HG02840 (cell line): ENCODE results near the gene CREB5.

ENCODE experiments used
- ATAC-seq: cut with Tn5 transposase; IDR thresholded peaks from one replicate; pipeline ENCODE4 v1.9.1; 2021; ENCODE audit warnings: mild to moderate bottlenecking, moderate library complexity, moderate number of reproducible peaks; ENCODE audit not compliant: unreplicated experiment, low FRiP score

The CREB5 gene

DNA sequence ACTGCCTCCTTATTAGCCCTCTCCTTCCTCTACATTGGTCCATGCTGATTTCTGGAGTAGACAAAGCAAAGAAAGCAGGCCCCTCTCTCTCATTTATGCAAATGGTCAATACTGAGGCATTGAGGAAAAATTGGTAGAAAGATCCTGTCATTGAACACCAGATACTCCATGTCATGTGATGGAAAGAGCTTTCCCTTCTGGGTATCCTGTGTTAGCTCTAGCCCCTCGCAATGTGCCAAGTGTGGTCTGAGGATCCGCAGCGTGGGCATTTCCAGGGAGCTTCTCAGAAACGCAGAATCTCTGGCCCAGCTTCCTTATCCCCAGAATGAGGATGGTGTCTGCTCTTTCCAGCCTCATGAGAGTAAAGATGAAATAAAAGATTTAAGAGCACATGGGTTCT is 159.1 kb downstream of the CREB5 start:
- ATAC-seq: no peak

DNA sequence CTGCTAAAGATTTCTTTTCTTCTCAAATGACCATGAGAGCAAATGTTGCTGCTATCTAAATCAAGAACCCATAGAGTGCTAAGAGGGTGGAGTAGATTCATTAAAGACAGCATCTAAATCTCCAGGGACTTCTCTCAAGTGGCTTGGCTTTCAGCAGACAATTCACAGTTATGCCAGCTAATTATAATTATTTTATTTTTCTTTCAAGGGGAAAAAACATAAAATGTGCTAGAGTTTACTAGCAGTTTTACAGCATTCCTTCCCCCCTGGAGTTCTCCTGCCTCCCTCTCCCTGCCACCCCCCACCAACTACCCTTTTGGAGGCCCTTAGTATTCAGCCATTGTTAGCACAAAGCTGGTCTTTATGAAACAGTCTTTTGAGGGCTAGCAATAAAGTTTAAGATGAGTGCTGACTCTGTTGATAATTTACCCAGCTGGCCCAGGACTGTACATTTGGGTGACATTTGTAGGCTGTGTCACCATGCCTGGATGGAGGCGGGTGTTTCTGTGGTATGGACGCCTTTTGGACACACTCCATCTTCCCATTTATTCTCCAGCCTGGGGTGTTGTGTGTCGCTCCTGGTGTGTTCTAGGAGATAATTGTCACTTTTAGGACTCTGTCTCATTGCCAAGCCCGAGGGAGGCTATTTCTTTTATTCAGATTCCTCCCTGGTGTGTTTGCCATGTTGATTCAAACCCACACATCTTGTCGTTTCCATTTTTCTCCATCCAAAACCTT is 160.2 kb downstream of the CREB5 start:
- no peak for ATAC-seq

GRCh38 chr7:28573059-28573553 is 160.8 kb downstream of the CREB5 start:
- no peak for ATAC-seq

DNA sequence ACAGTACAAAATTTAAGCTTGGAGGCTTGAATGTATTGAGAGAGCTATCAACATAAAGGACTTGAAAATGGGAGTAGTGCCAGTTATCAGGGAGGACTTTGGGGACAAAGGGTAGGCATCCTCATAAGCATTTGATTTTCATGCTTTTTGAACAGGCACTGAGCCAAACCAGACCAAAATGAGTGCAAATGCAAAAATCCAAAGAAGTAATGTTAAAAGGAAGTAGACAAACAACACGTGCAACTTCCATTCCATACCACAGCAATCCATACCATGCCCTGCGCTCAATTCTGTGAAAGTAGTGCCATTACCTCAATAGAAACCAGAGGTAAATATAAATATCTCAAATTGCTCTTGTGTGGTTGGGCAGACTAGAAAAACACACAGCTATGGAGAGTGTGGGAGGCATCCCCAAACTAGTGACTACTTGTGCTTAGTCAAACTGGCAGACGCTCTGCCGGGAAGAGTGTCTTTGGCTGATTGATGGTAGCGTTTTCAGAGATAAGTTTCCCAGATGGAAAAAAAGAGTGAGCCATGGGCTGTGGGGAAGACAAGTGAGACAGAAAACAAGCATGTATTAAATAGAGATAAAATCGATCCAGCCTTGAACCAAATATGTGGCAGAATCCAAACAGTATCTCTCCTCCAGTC is 161.5 kb downstream of the CREB5 start:
- no peak for ATAC-seq

DNA sequence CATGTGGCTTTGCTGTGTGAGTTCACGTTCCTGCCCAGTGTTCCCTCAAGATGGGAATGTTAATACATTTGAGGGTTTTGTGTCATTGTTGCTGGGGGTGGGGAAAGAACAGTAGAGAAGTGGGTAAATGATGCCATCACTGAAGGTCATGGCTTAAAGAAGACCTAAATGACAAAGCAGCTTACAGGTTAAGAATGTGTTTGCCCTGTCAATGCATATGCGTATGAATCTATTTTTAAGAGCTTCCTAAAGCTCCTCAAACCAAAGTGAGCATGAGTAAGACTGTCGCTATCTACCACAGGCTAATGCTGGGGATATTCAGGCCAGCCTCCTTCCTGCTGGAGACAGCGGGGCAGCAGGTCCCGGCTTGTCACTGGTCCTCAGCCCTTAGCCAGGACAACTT is 162.9 kb downstream of the CREB5 start:
- ATAC-seq: no peak

DNA sequence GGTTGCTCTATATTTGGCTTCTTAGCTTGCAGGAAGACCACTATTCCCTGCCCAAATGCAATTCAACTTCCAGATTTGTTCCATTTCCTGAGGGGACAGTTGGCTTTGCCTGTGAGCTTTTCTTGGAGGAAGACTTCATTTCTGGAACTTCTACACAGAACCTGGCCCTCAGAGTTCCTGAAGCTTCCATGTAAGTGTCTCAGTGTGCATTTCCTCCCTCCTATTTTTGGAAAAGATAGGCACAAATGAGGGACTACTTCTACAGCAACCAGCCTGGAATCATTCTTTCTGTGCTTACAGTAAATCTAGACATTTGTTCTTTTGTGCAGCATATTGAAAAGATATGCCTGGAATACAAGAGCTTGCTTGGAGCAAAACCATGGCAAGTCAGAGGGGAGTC is 164.3 kb downstream of the CREB5 start:
- no peak for ATAC-seq

GRCh38 chr7:28579571-28579970 is 167.3 kb downstream of the CREB5 start:
- ATAC-seq: no peak

GRCh38 chr7:28580665-28581064 is 168.3 kb downstream of the CREB5 start:
- no peak for ATAC-seq

GRCh38 chr7:28581351-28581750 is 169.0 kb downstream of the CREB5 start:
- ATAC-seq: no peak

DNA sequence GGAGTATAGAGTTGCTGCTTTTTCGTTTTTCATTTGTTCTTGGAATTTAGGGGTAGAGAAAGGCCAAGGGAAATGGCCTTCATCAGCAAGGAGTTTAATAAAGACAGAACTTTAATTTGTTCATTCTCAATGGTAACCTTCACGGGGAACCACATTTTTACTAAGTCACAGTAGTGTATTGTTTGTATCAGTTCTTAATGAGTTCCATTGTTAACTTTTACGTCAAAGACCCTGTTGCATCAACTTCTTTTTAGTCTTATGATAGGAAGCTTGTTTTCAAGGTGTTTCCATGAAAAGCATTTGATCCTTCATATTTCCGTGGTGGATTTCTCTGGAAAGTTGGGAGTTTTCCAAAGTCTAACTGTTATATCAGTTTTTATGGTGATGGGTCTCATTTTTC is 169.9 kb downstream of the CREB5 start:
- ATAC-seq: no peak

DNA sequence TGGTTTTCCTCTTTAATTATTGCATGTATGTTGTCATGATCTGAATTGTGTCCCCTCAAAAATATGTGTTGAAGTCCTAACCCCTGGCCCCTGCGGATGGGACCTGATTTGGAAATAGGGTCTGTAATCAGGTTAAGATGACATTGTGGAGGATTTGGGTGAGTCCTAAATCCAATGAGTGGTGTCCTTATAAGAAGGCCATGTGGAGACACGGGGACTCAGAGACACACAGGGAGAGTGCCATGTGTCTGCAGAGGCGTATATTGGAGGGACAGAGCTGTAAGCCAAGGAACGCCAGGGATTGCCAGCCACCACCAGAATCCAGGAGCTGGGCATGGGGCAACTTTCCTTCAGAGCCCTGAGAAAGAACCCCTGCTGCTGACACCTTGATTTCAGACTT is 171.9 kb downstream of the CREB5 start:
- ATAC-seq: no peak

DNA sequence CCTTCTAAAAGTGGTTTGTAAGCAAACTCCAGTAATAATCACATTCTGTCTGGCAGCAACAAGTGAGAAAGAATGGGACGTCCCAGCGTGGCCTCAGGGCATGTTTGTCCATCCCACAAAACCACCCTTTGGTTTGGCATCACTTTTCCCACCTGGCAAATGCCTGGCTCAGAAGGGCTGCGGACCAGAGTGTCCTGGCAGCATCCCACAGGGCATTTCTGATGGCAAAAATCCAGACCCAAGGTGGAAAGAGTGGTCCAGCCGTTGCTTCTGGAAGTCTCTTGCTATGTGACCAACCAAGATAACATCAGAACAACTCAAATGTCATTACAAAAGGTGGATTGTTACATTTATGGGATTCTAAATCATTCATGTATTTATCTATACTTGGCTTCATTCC is 174.4 kb downstream of the CREB5 start:
- ATAC-seq: no peak

- ATAC-seq: no peak
Observed at GRCh38 chr7:28587211-28587610, 174.9 kb downstream of the CREB5 start.

DNA sequence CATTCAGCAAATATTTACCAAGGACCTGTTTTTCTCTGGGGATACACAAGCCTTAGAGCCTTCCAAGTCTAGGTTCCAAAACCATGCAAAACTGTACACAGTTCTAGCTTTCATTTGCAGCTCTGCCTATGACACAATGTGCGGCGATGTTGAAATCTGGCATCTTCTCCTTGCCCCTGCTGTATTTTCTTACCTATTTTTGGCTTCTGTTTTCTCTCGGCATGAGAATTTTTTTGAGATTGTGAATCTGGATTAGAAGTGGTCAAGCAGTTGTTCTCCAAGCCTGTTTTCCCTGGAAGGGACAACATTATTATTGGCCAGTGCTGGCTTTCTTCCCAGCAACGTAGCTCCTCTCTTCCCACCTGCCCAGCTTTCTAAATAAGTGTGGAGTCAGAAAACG is 176.3 kb downstream of the CREB5 start:
- no peak for ATAC-seq

- ATAC-seq: no peak
Observed at GRCh38 chr7:28591041-28591674, 178.8 kb downstream of the CREB5 start.

DNA sequence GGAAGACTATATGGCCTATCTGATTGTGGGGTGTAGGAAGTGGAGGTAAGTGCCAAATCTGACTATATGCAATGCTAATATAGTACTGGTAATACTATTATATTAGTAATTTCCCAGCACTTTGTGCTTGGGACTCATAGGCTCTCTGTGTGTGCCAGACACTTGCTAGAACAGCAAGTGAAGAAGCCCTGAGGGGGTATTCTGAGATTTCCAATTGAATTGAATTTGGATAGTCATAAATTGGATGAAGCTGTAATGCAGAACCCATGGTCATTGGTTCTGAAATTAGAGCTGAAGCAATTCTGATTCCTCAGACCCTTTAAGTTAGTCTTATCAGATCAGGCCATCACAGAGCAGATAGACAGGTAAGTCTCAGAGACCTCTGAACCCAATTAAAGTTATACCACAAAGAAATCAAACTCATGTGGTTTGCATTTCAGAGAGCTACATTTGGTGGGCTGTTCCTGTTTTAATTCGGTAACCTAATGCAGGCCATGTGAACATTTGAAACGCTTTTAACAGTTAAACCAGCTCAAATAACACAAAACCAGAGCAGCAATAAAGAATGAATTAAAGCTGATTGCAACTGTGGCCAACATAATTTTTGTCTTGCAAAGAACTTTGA is 179.5 kb downstream of the CREB5 start:
- ATAC-seq: no peak

GRCh38 chr7:28592861-28593260 is 180.5 kb downstream of the CREB5 start:
- ATAC-seq: no peak

DNA sequence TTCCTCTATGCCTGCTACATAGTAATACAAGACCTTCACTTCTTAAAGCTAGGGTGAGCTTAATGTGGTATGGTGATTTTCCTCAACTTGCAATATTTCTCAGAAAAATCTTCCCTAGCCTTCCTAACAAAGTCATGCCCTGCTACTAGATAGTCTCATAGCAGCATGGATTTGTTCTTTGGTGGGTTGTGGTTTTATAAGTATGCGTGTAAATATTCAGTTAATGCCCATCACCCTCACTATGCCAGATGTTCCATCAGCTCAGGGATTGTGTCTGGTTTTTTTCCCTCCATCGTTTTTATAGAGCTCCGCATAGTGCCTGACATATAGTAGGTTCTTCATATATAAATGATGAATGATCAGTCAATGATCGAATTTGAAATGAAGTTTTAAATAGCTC is 182.8 kb downstream of the CREB5 start:
- no peak for ATAC-seq

- no peak for ATAC-seq
Observed at GRCh38 chr7:28595801-28596200, 183.5 kb downstream of the CREB5 start.

GRCh38 chr7:28596245-28596935 is 184.1 kb downstream of the CREB5 start:
- no peak for ATAC-seq

DNA sequence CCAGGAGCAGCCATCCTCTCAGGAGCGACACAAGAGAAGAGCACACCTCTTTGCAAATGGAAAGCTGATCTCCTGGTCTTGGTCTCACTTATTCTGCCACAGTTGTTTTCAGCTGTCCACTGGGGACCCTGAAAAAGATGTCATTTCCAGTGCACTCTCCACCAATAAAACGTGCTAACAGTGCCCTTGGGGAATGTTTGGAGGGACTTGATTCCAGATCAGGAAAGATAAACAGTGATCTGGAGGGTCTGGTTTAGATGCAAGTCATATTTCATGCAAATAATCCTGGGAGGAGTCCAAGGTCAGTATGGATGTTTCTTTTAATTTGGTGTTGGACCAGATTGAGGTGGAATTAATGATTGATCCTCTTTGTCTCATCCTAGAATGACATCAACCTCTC is 185.0 kb downstream of the CREB5 start:
- ATAC-seq: no peak
